ENCODE data around the gene UBAP1. TPM values are rescaled to one million over a fixed set of nuclear protein-coding genes. Genes with fewer than 3 reads are reported as not detected.

UBAP1 gene
- total and polyA plus RNA-seq, 2 of the 4 experiments (the other 2 are of a cell fraction), result 30.6 to 37.0 TPM

GRCh38 chr9:34291423-34291822 is 112.6 kb downstream of the UBAP1 start:
- H3K56ac ChIP-seq (ENCODE audit: extremely low read depth, insufficient read depth, low read length), result no peak overlapping the region
- ChIA-PET POLR2A (ENCODE audit: unreplicated experiment) (no interaction called here), CTCF (no interaction called here)
- WGBS, 2 experiments (ENCODE audit: extremely low coverage in 2 of 2, insufficient read length in 1 of 2), result no CpG with 5 or more reads among the region's 2 CpGs
- no peak overlapping the region for H4K91ac ChIP-seq (ENCODE audit: insufficient read depth, low read depth, low read length)
- no peak overlapping the region for H3K9ac ChIP-seq (ENCODE audit: low read depth, low read length)
- in situ Hi-C loops (cut with MboI; ENCODE audit: low sequenced_read_pairs), result no loop called here
- intact Hi-C loops (cut with micrococcal nuclease), result no loop called here
- ATAC-seq (ENCODE audit: low read depth) (no peak), DNase-seq (no peak)
- no peaks in the 10 kb centered on the region for H4K20me1 ChIP-seq (ENCODE audit: insufficient read depth, low read length)
- H3K4me1 ChIP-seq (ENCODE audit: control insufficient read depth, insufficient read depth, low read length), result no peaks in the 10 kb centered on the region
- no peak overlapping the region for H2BK5ac ChIP-seq (ENCODE audit: low read depth, low read length, poor library complexity, severe bottlenecking)
- TF ChIP-seq CTCF (conservative IDR thresholded peaks at IDR 0.05; ENCODE audit: low read depth, low read length) (no peak), RCOR1 (IDR thresholded peaks at IDR 0.05; ENCODE audit: insufficient replicate concordance, low read length) (no peak), POLR2A (IDR thresholded peaks at IDR 0.05; ENCODE audit: low read depth, low read length) (no peak), MAZ (IDR thresholded peaks at IDR 0.05; ENCODE audit: borderline replicate concordance, low read depth, low read length) (no peak), MXI1 (IDR thresholded peaks at IDR 0.05; ENCODE audit: borderline replicate concordance, low read depth, low read length) (no peak), MAFK (IDR thresholded peaks at IDR 0.05; ENCODE audit: low read depth, low read length) (no peak), BHLHE40 (IDR thresholded peaks at IDR 0.05; ENCODE audit: low read depth, low read length) (no peak), SMC3 (IDR thresholded peaks at IDR 0.05; ENCODE audit: low read depth, low read length) (no peak), ELK1 (IDR thresholded peaks at IDR 0.05; ENCODE audit: borderline replicate concordance, low read depth, low read length) (no peak), FOS (IDR thresholded peaks at IDR 0.05; ENCODE audit: low read depth, low read length) (no peak), RAD21 (IDR thresholded peaks at IDR 0.05; ENCODE audit: low read length) (no peak)
- TF ChIP-seq, protein P1, sequence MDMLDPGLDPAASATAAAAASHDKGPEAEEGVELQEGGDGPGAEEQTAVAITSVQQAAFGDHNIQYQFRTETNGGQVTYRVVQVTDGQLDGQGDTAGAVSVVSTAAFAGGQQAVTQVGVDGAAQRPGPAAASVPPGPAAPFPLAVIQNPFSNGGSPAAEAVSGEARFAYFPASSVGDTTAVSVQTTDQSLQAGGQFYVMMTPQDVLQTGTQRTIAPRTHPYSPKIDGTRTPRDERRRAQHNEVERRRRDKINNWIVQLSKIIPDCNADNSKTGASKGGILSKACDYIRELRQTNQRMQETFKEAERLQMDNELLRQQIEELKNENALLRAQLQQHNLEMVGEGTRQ (IDR thresholded peaks at IDR 0.05; ENCODE audit: low read depth, low read length), result no peak
- H2BK20ac ChIP-seq (ENCODE audit: low read depth, low read length), result no peak overlapping the region
- H3K9me3 ChIP-seq (ENCODE audit: control insufficient read depth, insufficient read depth, low read length), result no peaks in the 10 kb centered on the region
- H2AFZ ChIP-seq (replicated peaks; ENCODE audit: low read length, poor library complexity), result no peak overlapping the region
- H2BK15ac ChIP-seq (ENCODE audit: low read depth, low read length), result no peak overlapping the region
- no peak overlapping the region for H2AK5ac ChIP-seq (ENCODE audit: low read depth, low read length)
- H2AK9ac ChIP-seq (replicated peaks; ENCODE audit: low read depth, low read length, poor library complexity), result no peak overlapping the region
- H3K18ac ChIP-seq (ENCODE audit: low read depth, low read length), result no peak overlapping the region
- no peak overlapping the region for H3K4me2 ChIP-seq (ENCODE audit: low read depth, low read length)
- no peak overlapping the region for H2BK120ac ChIP-seq (ENCODE audit: low read depth, low read length)
- H3K27me3 ChIP-seq (ENCODE audit: control insufficient read depth, insufficient read depth, low read length), result no peaks in the 10 kb centered on the region
- dilution Hi-C loops (cut with HindIII; ENCODE audit: low sequenced_read_pairs, unreplicated experiment), result no loop called here
- no peak overlapping the region for H4K5ac ChIP-seq (ENCODE audit: low read depth, low read length)
- H3K36me3 ChIP-seq (ENCODE audit: control insufficient read depth, insufficient read depth, low read length), result no peaks in the 10 kb centered on the region
- no peaks in the 10 kb centered on the region; a peak in 1 of 4 replicates for H3K79me1 ChIP-seq (ENCODE audit: low read depth in 1 of 2, low read length in 2 of 2)
- no peak overlapping the region for H3K14ac ChIP-seq (replicated peaks; ENCODE audit: low read depth, low read length)
- H3K4ac ChIP-seq (ENCODE audit: low read depth, low read length), result no peak overlapping the region
- H3K9me1 ChIP-seq (ENCODE audit: insufficient read depth, low read length), result no peaks in the 10 kb centered on the region
- BruUV-seq (replicated peaks), result no TSS peak
- H3K23ac ChIP-seq (ENCODE audit: low read depth, low read length), result no peak overlapping the region
- H4K8ac ChIP-seq (ENCODE audit: low read depth in 2 of 2, low read length in 2 of 2), result no peak overlapping the region
- no peak overlapping the region for H3K27ac ChIP-seq (ENCODE audit: insufficient read depth, low read length)
- no peak overlapping the region for H3K4me3 ChIP-seq (ENCODE audit: insufficient read depth, low read depth, low read length)

Measured in IMR-90 (cell line).